Mucosa of gallbladder (tissue), 1 donor: ENCODE measurements around the gene P2RX3. TPM values are rescaled to one million over a fixed set of nuclear protein-coding genes. Genes with fewer than 3 reads are reported as not detected.

ENCODE experiments used
- total RNA-seq: library from RNA; stranded (reverse); gene quantifications from one replicate; pipeline ENCODE4 v1.2.1, GENCODE V29; 2021
- donor health status: DM: no; HTN: no; CAD: no.

The P2RX3 gene
- total RNA-seq, 1 donor from 2014 or later: 0.40 TPM

Other genes starting within 250 kb of the P2RX3 start
- gene LRRC55, start 156.4 kb upstream of the P2RX3 start, total RNA-seq: 0.09 TPM
- gene APLNR, start 101.1 kb upstream of the P2RX3 start, total RNA-seq: 4.0 TPM
- gene TNKS1BP1, start 13.4 kb upstream of the P2RX3 start, total RNA-seq: 226 TPM
- gene SSRP1, start 2.5 kb upstream of the P2RX3 start, total RNA-seq: 61.8 TPM
- not detected for gene PRG3, start 42.8 kb downstream of the P2RX3 start, total RNA-seq
- gene PRG2, start 52.3 kb downstream of the P2RX3 start, total RNA-seq: 0.26 TPM
- gene SLC43A3, start 88.8 kb downstream of the P2RX3 start, total RNA-seq: 39.5 TPM
- 19.2 TPM for gene RTN4RL2, start 122.2 kb downstream of the P2RX3 start, total RNA-seq
- 89.5 TPM for gene SLC43A1, start 177.3 kb downstream of the P2RX3 start, total RNA-seq
- gene TIMM10, start 192.4 kb downstream of the P2RX3 start, total RNA-seq: 31.2 TPM
- not detected for gene SMTNL1, start 199.2 kb downstream of the P2RX3 start, total RNA-seq
- 71.9 TPM for gene UBE2L6, start 229.3 kb downstream of the P2RX3 start, total RNA-seq